ENCODE results near the gene KANSL2. TPM values are rescaled to one million over a fixed set of nuclear protein-coding genes. Genes with fewer than 3 reads are reported as not detected.
"Not testable (repeated sequence)": the region's sequence is repeated elsewhere in the genome, so short reads cannot be mapped to it uniquely, and the experiment has no call there.

The KANSL2 gene
- total RNA-seq, 1 donor from 2014 or later, result 86.2 TPM

DNA sequence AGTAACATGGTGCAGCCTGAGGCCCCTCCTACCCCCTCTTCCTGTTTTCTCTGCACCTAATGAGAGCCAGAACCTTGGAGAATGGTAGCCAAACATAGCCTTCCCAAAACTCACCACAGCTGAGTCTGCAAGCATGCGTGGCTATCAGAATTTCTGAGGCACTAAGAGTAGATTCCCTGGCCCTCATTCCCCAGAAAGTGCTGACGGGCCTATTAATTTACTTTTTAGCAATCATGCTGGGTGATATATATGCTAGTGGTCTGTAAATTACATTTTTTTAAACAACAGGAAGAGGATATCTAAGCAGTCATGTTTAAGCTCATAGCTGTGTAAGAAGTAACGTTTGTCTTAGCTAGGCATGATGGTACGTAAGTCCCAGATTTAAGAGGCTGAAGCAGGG is 30.4 kb downstream of the KANSL2 start:
- Histone ChIP-seq H3K4me1 (no peaks in the 10 kb centered on the region), H3K27ac (no peak overlapping the region), H3K27me3 (no peaks in the 10 kb centered on the region), H3K4me3 (no peak overlapping the region), H3K9me3 (no peaks in the 10 kb centered on the region), H3K36me3 (peaks cover 5 to 50% of the 10 kb centered on the region in 2 donors)
- intact Hi-C loops (cut with DNase I), result no loop called here
- TF ChIP-seq POLR2AphosphoS5 (IDR thresholded peaks at IDR 0.05; ENCODE audit: insufficient read depth in 1 of 2, low read depth in 1 of 2), result no peak
- TF ChIP-seq, protein P1, sequence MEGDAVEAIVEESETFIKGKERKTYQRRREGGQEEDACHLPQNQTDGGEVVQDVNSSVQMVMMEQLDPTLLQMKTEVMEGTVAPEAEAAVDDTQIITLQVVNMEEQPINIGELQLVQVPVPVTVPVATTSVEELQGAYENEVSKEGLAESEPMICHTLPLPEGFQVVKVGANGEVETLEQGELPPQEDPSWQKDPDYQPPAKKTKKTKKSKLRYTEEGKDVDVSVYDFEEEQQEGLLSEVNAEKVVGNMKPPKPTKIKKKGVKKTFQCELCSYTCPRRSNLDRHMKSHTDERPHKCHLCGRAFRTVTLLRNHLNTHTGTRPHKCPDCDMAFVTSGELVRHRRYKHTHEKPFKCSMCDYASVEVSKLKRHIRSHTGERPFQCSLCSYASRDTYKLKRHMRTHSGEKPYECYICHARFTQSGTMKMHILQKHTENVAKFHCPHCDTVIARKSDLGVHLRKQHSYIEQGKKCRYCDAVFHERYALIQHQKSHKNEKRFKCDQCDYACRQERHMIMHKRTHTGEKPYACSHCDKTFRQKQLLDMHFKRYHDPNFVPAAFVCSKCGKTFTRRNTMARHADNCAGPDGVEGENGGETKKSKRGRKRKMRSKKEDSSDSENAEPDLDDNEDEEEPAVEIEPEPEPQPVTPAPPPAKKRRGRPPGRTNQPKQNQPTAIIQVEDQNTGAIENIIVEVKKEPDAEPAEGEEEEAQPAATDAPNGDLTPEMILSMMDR (IDR thresholded peaks at IDR 0.05), result no peak
- no peak for TF ChIP-seq POLR2A (IDR thresholded peaks at IDR 0.05)
- DNase-seq (ENCODE audit: extremely low spot score in 2 of 2), result no peak

DNA sequence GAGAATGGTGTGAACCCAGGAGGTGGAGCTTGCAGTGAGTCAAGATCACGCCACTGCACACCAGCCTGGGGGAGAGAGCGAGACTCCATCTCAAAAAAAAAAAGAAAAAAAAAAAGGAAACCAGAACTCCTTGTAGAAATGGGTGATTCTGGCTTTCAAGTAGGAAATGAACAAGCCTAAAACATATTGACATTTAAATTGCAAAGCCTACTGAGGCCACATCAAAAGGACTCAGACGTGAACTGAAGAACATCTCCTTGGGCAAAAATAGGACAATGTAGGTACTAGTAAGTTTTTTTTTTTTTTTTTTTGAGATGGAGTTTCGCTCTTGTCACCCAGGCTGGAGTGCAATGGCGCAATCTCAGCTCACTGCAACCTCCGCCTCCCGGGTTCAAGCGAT is 36.7 kb downstream of the KANSL2 start:
- DNase-seq (ENCODE audit: extremely low spot score in 2 of 2); H3K36me3 ChIP-seq; H3K4me1 ChIP-seq; H3K27me3 ChIP-seq; H3K4me3 ChIP-seq; intact Hi-C loops (cut with DNase I); H3K9me3 ChIP-seq; H3K27ac ChIP-seq: not testable (repeated sequence)

DNA sequence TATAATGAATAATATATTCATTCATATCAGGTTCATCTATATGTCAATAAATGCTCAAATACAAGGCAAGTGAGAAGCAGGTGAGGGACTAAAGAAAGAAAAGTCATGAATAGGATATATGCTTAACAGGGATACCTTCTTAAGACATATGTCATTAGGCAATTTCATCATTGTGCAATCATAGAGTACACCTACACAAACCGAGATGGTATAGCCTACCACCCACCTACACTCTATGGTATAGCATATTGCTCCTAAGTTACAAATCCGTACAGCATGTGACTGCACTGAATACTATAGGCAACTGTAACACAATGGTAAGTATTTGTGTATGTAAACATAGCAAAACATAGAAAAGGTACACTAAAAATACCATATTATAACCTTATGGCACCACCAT is 39.0 kb downstream of the KANSL2 start:
- Histone ChIP-seq H3K9me3 (no peaks in the 10 kb centered on the region), H3K27ac (no peak overlapping the region), H3K4me1 (no peaks in the 10 kb centered on the region), H3K36me3 (no peaks in the 10 kb centered on the region), H3K4me3 (no peak overlapping the region), H3K27me3 (no peaks in the 10 kb centered on the region)
- TF ChIP-seq POLR2A (IDR thresholded peaks at IDR 0.05) (no peak), POLR2AphosphoS5 (IDR thresholded peaks at IDR 0.05; ENCODE audit: insufficient read depth in 1 of 2, low read depth in 1 of 2) (no peak)
- TF ChIP-seq, protein P1 (IDR thresholded peaks at IDR 0.05), result no peak
- intact Hi-C loops (cut with DNase I), result no loop called here
- no peak for DNase-seq (ENCODE audit: extremely low spot score in 2 of 2)

DNA sequence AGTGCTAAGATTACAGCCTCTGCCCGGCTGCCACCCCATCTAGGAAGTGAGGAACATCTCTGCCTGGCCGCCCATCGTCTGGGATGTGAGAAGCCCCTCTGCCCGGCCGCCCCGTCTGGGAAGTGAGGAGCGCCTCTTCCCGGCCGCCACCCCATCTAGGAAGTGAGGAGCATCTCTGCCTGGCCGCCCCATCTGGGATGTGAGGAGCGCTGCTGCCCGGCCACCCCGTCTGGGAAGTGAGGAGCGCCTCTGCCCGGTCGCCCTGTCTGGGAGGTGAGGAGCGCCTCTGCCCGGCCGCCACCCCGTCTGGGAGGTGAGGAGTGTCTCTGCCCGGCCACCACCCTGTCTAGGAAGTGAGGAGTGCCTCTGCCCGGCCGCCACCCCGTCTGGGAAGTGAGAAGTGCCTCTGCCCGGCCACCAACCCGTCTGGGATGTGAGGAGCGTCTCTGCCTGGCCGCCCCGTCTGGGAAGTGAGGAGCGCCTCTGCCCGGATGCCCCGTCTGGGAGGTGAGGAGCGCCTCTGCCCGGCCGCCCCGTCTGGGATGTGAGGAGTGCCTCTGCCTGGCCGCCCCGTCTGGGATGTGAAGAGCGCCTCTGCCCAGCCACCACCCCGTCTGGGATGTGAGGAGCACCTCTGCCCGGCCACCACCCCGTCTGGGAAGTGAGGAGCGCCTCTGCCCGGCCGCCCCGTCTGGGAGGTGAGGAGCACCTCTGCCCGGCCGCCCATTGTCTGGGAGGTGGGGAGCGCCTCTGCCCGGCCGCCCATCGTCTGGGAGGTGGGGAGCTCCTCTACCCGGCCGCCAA is 40.1 kb downstream of the KANSL2 start:
- DNase-seq (ENCODE audit: extremely low spot score in 2 of 2); H3K36me3 ChIP-seq; H3K27ac ChIP-seq; H3K4me3 ChIP-seq; H3K9me3 ChIP-seq; intact Hi-C loops (cut with DNase I); H3K4me1 ChIP-seq; H3K27me3 ChIP-seq: not testable (repeated sequence)

DNA sequence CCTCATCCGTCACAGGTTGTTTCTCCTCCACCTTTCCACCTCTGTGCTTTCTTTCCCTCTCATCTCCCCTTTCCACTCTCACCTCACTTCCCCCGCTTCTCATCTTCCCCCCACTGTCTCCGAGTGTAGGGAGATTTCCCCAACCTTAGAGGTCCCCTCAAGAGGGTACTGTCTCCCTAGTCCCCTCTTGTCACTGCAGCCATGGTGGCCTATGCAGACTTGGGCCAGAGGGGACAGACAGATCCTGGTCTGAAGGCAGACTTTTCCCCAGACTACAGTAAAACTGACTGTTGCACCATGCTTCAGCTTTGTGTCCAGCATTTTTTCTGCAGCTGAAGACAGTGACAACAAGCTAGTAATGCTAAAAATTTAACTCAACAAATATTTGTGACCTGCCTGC is 41.2 kb downstream of the KANSL2 start:
- no peak overlapping the region for H3K4me3 ChIP-seq
- no peak overlapping the region for H3K27ac ChIP-seq
- intact Hi-C loops (cut with DNase I), result no loop called here
- H3K27me3 ChIP-seq, result no peaks in the 10 kb centered on the region
- TF ChIP-seq POLR2A (IDR thresholded peaks at IDR 0.05) (no peak), POLR2AphosphoS5 (IDR thresholded peaks at IDR 0.05; ENCODE audit: insufficient read depth in 1 of 2, low read depth in 1 of 2) (no peak)
- TF ChIP-seq, protein P1 (IDR thresholded peaks at IDR 0.05), result no peak
- H3K36me3 ChIP-seq, result no peaks in the 10 kb centered on the region
- H3K9me3 ChIP-seq, result no peaks in the 10 kb centered on the region
- no peaks in the 10 kb centered on the region for H3K4me1 ChIP-seq
- no peak for DNase-seq (ENCODE audit: extremely low spot score in 2 of 2)

DNA sequence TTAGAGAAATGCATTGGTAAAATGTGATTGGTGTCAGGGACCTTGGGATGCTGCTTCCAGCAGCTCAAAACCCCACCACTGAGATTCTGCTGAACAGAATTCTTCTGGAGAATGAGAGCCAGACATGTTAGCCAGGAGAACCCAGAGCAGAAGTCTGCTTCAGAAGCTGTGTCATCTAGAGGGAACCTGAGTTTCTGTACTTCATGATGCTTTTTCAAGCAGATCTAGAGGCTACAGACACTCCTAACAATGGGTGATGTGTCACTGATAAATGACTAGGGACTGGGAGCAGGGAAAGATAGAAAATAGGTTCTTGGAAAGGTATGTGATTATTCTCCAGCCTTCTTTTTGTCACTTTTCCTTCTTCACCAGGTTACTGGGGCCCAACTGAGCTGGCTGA is 41.6 kb downstream of the KANSL2 start:
- no peaks in the 10 kb centered on the region for H3K9me3 ChIP-seq
- H3K4me1 ChIP-seq, result no peaks in the 10 kb centered on the region
- no peaks in the 10 kb centered on the region for H3K27me3 ChIP-seq
- H3K27ac ChIP-seq, result no peak overlapping the region
- intact Hi-C loops (cut with DNase I), result no loop called here
- DNase-seq (ENCODE audit: extremely low spot score in 2 of 2), result no peak
- H3K36me3 ChIP-seq, result no peaks in the 10 kb centered on the region
- H3K4me3 ChIP-seq, result no peak overlapping the region
- TF ChIP-seq POLR2AphosphoS5 (IDR thresholded peaks at IDR 0.05; ENCODE audit: insufficient read depth in 1 of 2, low read depth in 1 of 2) (no peak), POLR2A (IDR thresholded peaks at IDR 0.05) (no peak)
- TF ChIP-seq, protein P1 (IDR thresholded peaks at IDR 0.05), result no peak
